Measurements from ENCODE around the gene SMIM26.

The SMIM26 gene

GRCh38 chr20:18611492-18611891, 44.3 kb downstream of the SMIM26 start:
- no peaks in the 10 kb centered on the region for H3K4me1 ChIP-seq (ENCODE audit: control insufficient read depth, insufficient read depth, low read length, poor library complexity, severe bottlenecking)
- H3K36me3 ChIP-seq (ENCODE audit: control insufficient read depth, insufficient read depth, low read length) = peaks cover 3% of the 10 kb centered on the region
- no peak for DNase-seq
- H3K27ac ChIP-seq (ENCODE audit: insufficient read depth, low read length, poor library complexity, severe bottlenecking) = no peak overlapping the region
- H3K4me3 ChIP-seq (ENCODE audit: insufficient read depth, low read depth, low read length, poor library complexity, severe bottlenecking) = no peak overlapping the region
- H3K9me3 ChIP-seq (ENCODE audit: control insufficient read depth, low read length) = no peaks in the 10 kb centered on the region
- no peaks in the 10 kb centered on the region for H3K27me3 ChIP-seq (replicated peaks; ENCODE audit: control insufficient read depth, insufficient read depth, low read length, poor library complexity, severe bottlenecking)

- H3K4me1 ChIP-seq (ENCODE audit: control insufficient read depth, insufficient read depth, low read length, poor library complexity, severe bottlenecking) = no peaks in the 10 kb centered on the region
- no peak overlapping the region for H3K4me3 ChIP-seq (ENCODE audit: insufficient read depth, low read depth, low read length, poor library complexity, severe bottlenecking)
- H3K27me3 ChIP-seq (replicated peaks; ENCODE audit: control insufficient read depth, insufficient read depth, low read length, poor library complexity, severe bottlenecking) = no peaks in the 10 kb centered on the region
- no peak for DNase-seq
- no peaks in the 10 kb centered on the region for H3K9me3 ChIP-seq (ENCODE audit: control insufficient read depth, low read length)
- peaks cover 5% of the 10 kb centered on the region for H3K36me3 ChIP-seq (ENCODE audit: control insufficient read depth, insufficient read depth, low read length)
- no peak overlapping the region for H3K27ac ChIP-seq (ENCODE audit: insufficient read depth, low read length, poor library complexity, severe bottlenecking)
Observed at GRCh38 chr20:18613553-18613952, 46.3 kb downstream of the SMIM26 start.

- H3K4me1 ChIP-seq (ENCODE audit: control insufficient read depth, insufficient read depth, low read length, poor library complexity, severe bottlenecking) = no peaks in the 10 kb centered on the region
- no peak overlapping the region for H3K27ac ChIP-seq (ENCODE audit: insufficient read depth, low read length, poor library complexity, severe bottlenecking)
- H3K27me3 ChIP-seq (replicated peaks; ENCODE audit: control insufficient read depth, insufficient read depth, low read length, poor library complexity, severe bottlenecking) = no peaks in the 10 kb centered on the region
- no peak overlapping the region for H3K4me3 ChIP-seq (ENCODE audit: insufficient read depth, low read depth, low read length, poor library complexity, severe bottlenecking)
- H3K9me3 ChIP-seq (ENCODE audit: control insufficient read depth, low read length) = no peaks in the 10 kb centered on the region
- H3K36me3 ChIP-seq (ENCODE audit: control insufficient read depth, insufficient read depth, low read length) = peaks cover 3% of the 10 kb centered on the region
- DNase-seq = no peak
Observed at GRCh38 chr20:18614244-18614643, 47.0 kb downstream of the SMIM26 start.

- Histone ChIP-seq H3K4me3 (ENCODE audit: insufficient read depth, low read depth, low read length, poor library complexity, severe bottlenecking) (no peak overlapping the region), H3K36me3 (ENCODE audit: control insufficient read depth, insufficient read depth, low read length) (peaks cover 3% of the 10 kb centered on the region), H3K9me3 (ENCODE audit: control insufficient read depth, low read length) (no peaks in the 10 kb centered on the region), H3K27me3 (replicated peaks; ENCODE audit: control insufficient read depth, insufficient read depth, low read length, poor library complexity, severe bottlenecking) (no peaks in the 10 kb centered on the region), H3K27ac (ENCODE audit: insufficient read depth, low read length, poor library complexity, severe bottlenecking) (no peak overlapping the region), H3K4me1 (ENCODE audit: control insufficient read depth, insufficient read depth, low read length, poor library complexity, severe bottlenecking) (no peaks in the 10 kb centered on the region)
- no peak for DNase-seq
Observed at GRCh38 chr20:18615020-18615650, 47.9 kb downstream of the SMIM26 start.
